ENCODE data around the gene MUC22. TPM values are rescaled to one million over a fixed set of nuclear protein-coding genes. Genes with fewer than 3 reads are reported as not detected.
"Not testable (repeated sequence)": the region's sequence is repeated elsewhere in the genome, so short reads cannot be mapped to it uniquely, and the experiment has no call there.

The MUC22 gene
- total and polyA plus RNA-seq, 4 experiments from 2014 or later, result not detected

DNA sequence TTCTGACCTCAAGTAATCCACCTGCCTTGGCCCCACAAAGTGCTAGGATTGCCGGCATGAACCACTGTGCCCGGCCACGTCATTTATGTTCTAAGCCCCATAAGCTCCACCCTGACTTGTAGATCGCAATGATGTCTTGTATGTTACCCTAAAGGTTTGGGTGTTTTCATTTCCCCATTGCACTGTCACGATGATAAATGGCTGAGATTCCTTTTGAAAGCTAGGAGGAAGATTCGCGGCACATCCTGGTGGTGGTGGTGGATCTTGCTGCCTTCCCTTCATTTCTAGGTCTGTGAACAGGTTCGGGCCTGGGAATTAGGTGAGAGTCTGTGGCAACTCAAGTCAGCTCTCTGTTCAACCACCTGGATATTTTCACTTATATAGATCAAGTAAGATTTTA, 28.3 kb downstream of the MUC22 start:
- Mint-ChIP-seq H3K9me3 (no peaks in the 10 kb centered on the region), H3K36me3 (no peaks in the 10 kb centered on the region), H3K4me1 (peaks cover 0 to 3% (median under 1%) of the 10 kb centered on the region in 4 donors), H3K27ac (no peak overlapping the region), H3K27me3 (peaks cover 5 to 8% of the 10 kb centered on the region in 2 donors), H3K4me3 (no peak overlapping the region)
- Histone ChIP-seq H3K4me1 (ENCODE audit: insufficient read depth, low read length) (no peaks in the 10 kb centered on the region), H3K4me3 (ENCODE audit: low read length in 2 of 2) (no peak overlapping the region), H3K36me3 (ENCODE audit: insufficient read depth, low read length) (no peaks in the 10 kb centered on the region), H3K27ac (ENCODE audit: low read depth, low read length) (no peak overlapping the region), H3K9me3 (ENCODE audit: control insufficient read depth in 1 of 2, low read length in 2 of 2) (no peaks in the 10 kb centered on the region), H3K27me3 (ENCODE audit: insufficient read depth, low read length) (no peaks in the 10 kb centered on the region)
- DNase-seq, result no peak
- ChIA-PET POLR2A (ENCODE audit: partially characterized antibody) (no interaction called here), CTCF (ENCODE audit: partially characterized antibody) (interaction anchor here (1.0 to 2.0 kb wide), 3 partner anchors 24 to 209 kb away, joined by 4 to 5 read pairs (median 4); no protein-coding TSS in a partner anchor)
- intact Hi-C loops (cut with micrococcal nuclease), result no loop called here

DNA sequence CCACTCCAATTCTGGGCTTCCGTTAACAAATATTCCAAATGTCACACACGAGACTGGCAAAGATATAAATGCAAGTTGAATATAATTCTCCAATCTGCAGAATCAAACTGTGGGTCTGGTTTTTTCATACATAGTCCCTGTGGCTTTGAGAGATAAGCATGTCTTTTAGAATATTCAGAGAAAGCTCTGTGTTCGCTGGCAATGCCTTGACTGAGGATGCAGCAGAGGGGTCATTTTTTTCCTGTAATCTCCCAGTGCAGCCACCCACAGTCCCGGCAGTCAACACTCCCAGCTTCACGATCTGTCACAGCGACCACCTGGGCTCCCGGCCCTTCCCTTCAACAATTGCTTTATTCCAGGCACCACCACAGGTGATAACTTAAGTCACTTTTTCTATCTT, 30.5 kb downstream of the MUC22 start:
- peaks cover 0 to 2% (median 0%) of the 10 kb centered on the region in 8 donors for H3K9me3 Mint-ChIP-seq
- H3K27me3 Mint-ChIP-seq, result peaks cover 11 to 20% of the 10 kb centered on the region in 2 donors
- no peak overlapping the region for H3K27ac Mint-ChIP-seq
- H3K36me3 ChIP-seq (ENCODE audit: insufficient read depth, low read length), result no peaks in the 10 kb centered on the region
- H3K36me3 Mint-ChIP-seq, result no peaks in the 10 kb centered on the region
- no peaks in the 10 kb centered on the region for H3K9me3 ChIP-seq (ENCODE audit: control insufficient read depth in 1 of 2, low read length in 2 of 2)
- H3K4me1 ChIP-seq (ENCODE audit: insufficient read depth, low read length), result no peaks in the 10 kb centered on the region
- ChIA-PET CTCF (ENCODE audit: partially characterized antibody) (interaction anchor here (0.7 to 2.2 kb wide), 2 partner anchors 46 to 90 kb away, joined by 3 to 9 read pairs; no protein-coding TSS in a partner anchor), POLR2A (ENCODE audit: partially characterized antibody) (no interaction called here)
- peaks cover 0 to 3% (median under 1%) of the 10 kb centered on the region in 4 donors for H3K4me1 Mint-ChIP-seq
- H3K4me3 ChIP-seq (ENCODE audit: low read length in 2 of 2), result no peak overlapping the region
- no peak overlapping the region for H3K4me3 Mint-ChIP-seq
- intact Hi-C loops (cut with micrococcal nuclease), result no loop called here
- H3K27ac ChIP-seq (ENCODE audit: low read depth, low read length), result no peak overlapping the region
- DNase-seq, result no peak
- no peaks in the 10 kb centered on the region for H3K27me3 ChIP-seq (ENCODE audit: insufficient read depth, low read length)

DNA sequence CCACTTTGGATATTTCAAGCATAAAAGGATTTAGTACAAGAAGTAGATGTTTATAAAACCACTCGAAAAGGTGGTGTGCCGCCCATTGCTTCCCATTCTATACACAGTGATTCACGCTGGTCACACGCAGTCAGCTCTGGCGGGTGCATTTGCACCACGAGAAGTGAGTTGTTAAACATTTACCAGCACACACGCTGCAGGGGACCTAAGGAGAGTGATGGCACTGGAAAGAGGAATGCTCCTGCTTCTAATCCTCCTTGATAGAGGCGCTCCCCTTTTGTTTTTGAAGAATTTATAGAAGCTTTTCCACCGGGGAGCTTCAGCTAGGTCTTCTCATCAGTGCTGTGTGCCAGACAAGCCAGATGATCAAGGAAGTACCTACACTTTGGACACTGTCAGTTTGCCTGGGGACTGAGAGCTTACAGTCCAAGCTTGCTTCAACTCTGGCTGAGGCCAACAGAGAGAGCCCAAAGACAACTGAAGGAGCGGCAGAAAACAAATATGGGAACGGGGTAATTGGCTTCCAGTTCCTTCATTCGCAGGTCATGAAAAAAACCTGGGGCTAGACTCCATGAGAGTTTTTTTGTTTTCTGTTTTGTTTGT, 31.2 kb downstream of the MUC22 start:
- H3K27ac ChIP-seq (ENCODE audit: low read depth, low read length), result no peak overlapping the region
- Mint-ChIP-seq H3K27ac (no peak overlapping the region), H3K27me3 (peaks cover 11 to 24% of the 10 kb centered on the region in 2 donors), H3K4me1 (peaks cover 0 to 3% (median under 1%) of the 10 kb centered on the region in 4 donors), H3K36me3 (no peaks in the 10 kb centered on the region), H3K9me3 (peaks cover 0 to 2% (median 0%) of the 10 kb centered on the region in 8 donors), H3K4me3 (no peak overlapping the region)
- H3K36me3 ChIP-seq (ENCODE audit: insufficient read depth, low read length), result no peaks in the 10 kb centered on the region
- ChIA-PET CTCF (ENCODE audit: partially characterized antibody) (interaction anchor here (0.6 to 2.2 kb wide), 6 partner anchors 27 to 1991 kb away, joined by 3 to 9 read pairs (median 4); no protein-coding TSS in a partner anchor), POLR2A (ENCODE audit: partially characterized antibody) (no interaction called here)
- no peaks in the 10 kb centered on the region for H3K9me3 ChIP-seq (ENCODE audit: control insufficient read depth in 1 of 2, low read length in 2 of 2)
- H3K27me3 ChIP-seq (ENCODE audit: insufficient read depth, low read length), result no peaks in the 10 kb centered on the region
- H3K4me3 ChIP-seq (ENCODE audit: low read length in 2 of 2), result no peak overlapping the region
- intact Hi-C loops (cut with micrococcal nuclease), result no loop called here
- no peaks in the 10 kb centered on the region for H3K4me1 ChIP-seq (ENCODE audit: insufficient read depth, low read length)
- no peak for DNase-seq

DNA sequence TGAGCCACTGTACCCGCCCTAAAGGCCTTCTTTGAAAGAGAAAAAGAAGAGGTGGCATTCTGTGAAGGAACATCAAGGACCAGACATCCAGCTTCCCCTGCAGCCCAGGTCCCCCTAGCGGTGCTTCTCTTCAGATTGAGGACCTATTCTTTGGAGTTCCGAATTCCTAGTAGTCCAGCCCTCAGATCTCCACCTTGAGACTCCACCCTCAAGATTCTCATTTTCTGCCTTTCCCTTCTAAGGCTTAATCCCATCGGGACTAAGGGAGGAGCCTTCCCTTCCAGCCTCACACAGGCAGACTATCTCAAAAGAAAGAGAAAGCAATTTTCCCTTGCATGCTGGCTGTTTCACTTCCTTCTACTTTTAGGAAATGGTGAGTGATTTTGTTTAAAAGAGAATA, 32.5 kb downstream of the MUC22 start:
- intact Hi-C loops (cut with micrococcal nuclease), result no loop called here
- Mint-ChIP-seq H3K27ac (peak overlapping the region in 1 of 7 donors; percentile 59), H3K4me1 (peaks cover 0 to 3% (median under 1%) of the 10 kb centered on the region in 4 donors), H3K4me3 (peak overlapping the region in 4 of 8 donors; percentile 10 to 60 (median 40)), H3K9me3 (peaks cover 0 to 2% (median 0%) of the 10 kb centered on the region in 8 donors), H3K36me3 (no peaks in the 10 kb centered on the region), H3K27me3 (peaks cover 18 to 36% of the 10 kb centered on the region in 2 donors)
- POLR2A ChIA-PET (ENCODE audit: partially characterized antibody), result no interaction called here
- H3K27ac ChIP-seq (ENCODE audit: low read depth, low read length), result no peak overlapping the region
- H3K9me3 ChIP-seq (ENCODE audit: control insufficient read depth in 1 of 2, low read length in 2 of 2), result no peaks in the 10 kb centered on the region
- peak in 2 of 5 donors; percentile 5 to 20 for DNase-seq
- H3K36me3 ChIP-seq (ENCODE audit: insufficient read depth, low read length), result no peaks in the 10 kb centered on the region
- CTCF ChIA-PET (ENCODE audit: partially characterized antibody), result interaction anchor here (0.7 to 2.2 kb wide), 9 partner anchors 11 to 215 kb away, joined by 3 to 9 read pairs (median 4); partner anchors contain the start of gene VARS2
- no peak overlapping the region for H3K4me3 ChIP-seq (ENCODE audit: low read length in 2 of 2)
- H3K4me1 ChIP-seq (ENCODE audit: insufficient read depth, low read length), result no peaks in the 10 kb centered on the region
- H3K27me3 ChIP-seq (ENCODE audit: insufficient read depth, low read length), result no peaks in the 10 kb centered on the region

DNA sequence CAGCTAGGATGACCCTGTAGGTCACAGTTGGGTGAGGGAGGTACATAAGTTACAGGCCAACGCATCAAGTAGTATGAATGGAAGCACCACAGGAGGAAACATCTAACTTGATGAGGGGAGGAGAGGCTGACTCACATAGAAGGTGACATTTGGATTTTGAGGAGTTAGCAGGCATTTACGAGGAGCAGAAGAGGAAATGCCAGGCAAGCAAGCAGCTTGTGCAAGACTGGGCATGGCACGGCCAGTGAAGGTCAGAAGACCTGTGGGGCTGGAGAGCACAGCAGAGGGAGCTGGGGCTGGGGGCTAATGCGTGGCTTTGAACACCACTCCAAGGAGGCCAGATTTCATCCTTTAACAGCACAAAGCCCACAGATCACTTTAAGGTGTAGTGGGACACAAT, 37.8 kb downstream of the MUC22 start:
- H3K27me3 ChIP-seq (ENCODE audit: insufficient read depth, low read length), result no peaks in the 10 kb centered on the region
- CTCF ChIA-PET (ENCODE audit: partially characterized antibody), result interaction anchor here (0.5 kb wide), 1 partner anchor 13 kb away, joined by 4 read pairs; no protein-coding TSS in a partner anchor
- Mint-ChIP-seq H3K27me3 (peaks cover 30 to 40% of the 10 kb centered on the region in 2 donors), H3K9me3 (peaks cover 0 to 2% (median 0%) of the 10 kb centered on the region in 8 donors), H3K36me3 (no peaks in the 10 kb centered on the region), H3K4me3 (no peak overlapping the region), H3K27ac (no peak overlapping the region), H3K4me1 (peaks cover 0 to 3% (median 0%) of the 10 kb centered on the region in 4 donors)
- intact Hi-C loops (cut with micrococcal nuclease), result no loop called here
- H3K27ac ChIP-seq (ENCODE audit: low read depth, low read length), result no peak overlapping the region
- H3K4me3 ChIP-seq (ENCODE audit: low read length in 2 of 2), result no peak overlapping the region
- DNase-seq, result no peak
- H3K4me1 ChIP-seq (ENCODE audit: insufficient read depth, low read length), result no peaks in the 10 kb centered on the region
- POLR2A ChIA-PET (ENCODE audit: partially characterized antibody), result no interaction called here
- no peaks in the 10 kb centered on the region for H3K36me3 ChIP-seq (ENCODE audit: insufficient read depth, low read length)
- no peaks in the 10 kb centered on the region for H3K9me3 ChIP-seq (ENCODE audit: control insufficient read depth in 1 of 2, low read length in 2 of 2)

DNA sequence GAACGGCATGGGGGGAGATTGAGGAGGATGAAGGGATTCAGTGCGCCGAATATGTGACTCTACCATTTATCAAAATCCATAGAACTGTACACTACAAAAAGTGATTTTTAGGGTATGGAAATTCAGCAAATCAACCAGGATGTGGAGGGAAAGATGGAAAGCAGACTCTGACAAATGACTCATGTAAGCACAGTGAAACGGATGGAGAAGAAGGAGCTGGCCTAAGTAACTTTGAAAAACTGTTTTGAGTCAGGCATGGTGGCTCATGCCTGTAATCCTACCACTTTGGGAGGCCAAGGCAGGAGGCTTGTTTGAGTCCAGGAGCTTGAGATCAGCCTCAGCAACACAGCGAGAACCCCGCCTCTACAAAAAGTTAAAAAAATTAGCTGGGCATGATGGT, 39.2 kb downstream of the MUC22 start:
- no peaks in the 10 kb centered on the region for H3K27me3 ChIP-seq (ENCODE audit: insufficient read depth, low read length)
- intact Hi-C loops (cut with micrococcal nuclease), result no loop called here
- no peaks in the 10 kb centered on the region for H3K4me1 ChIP-seq (ENCODE audit: insufficient read depth, low read length)
- CTCF ChIA-PET (ENCODE audit: partially characterized antibody), result interaction anchor here (0.8 to 1.9 kb wide), 5 partner anchors 11 to 38 kb away, joined by 3 to 4 read pairs (median 3); no protein-coding TSS in a partner anchor
- Mint-ChIP-seq H3K4me3 (no peak overlapping the region), H3K36me3 (no peaks in the 10 kb centered on the region), H3K27ac (no peak overlapping the region), H3K27me3 (peaks cover 31 to 46% of the 10 kb centered on the region in 2 donors), H3K4me1 (no peaks in the 10 kb centered on the region), H3K9me3 (peaks cover 0 to 2% (median 0%) of the 10 kb centered on the region in 8 donors)
- no peaks in the 10 kb centered on the region for H3K9me3 ChIP-seq (ENCODE audit: control insufficient read depth in 1 of 2, low read length in 2 of 2)
- H3K36me3 ChIP-seq (ENCODE audit: insufficient read depth, low read length), result no peaks in the 10 kb centered on the region
- H3K4me3 ChIP-seq (ENCODE audit: low read length in 2 of 2), result no peak overlapping the region
- POLR2A ChIA-PET (ENCODE audit: partially characterized antibody), result no interaction called here
- no peak overlapping the region for H3K27ac ChIP-seq (ENCODE audit: low read depth, low read length)
- no peak for DNase-seq

DNA sequence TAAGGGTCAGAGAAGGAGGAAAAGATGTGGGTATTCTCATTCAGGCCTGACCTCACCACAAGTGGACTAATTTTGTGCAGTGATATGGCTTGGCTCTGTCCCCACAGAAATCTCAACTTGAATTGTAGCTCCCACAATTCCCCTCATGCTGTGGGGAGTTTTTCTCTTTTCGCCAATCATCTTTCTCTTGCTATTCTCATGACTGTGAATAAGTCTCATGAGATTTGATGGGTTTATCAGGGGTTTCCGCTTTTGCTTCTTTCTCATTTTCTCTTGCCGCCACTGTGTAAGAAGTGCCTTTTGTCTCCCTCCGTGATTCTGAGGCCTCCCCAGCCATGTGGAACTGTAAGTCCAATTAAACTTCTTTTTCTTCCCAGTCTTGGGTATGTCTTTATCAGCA, 42.9 kb downstream of the MUC22 start:
- peaks cover 16 to 21% of the 10 kb centered on the region in 2 donors for H3K27me3 Mint-ChIP-seq

More for the DNA sequence above, 42.9 kb downstream of the MUC22 start:
- H3K4me1 ChIP-seq (ENCODE audit: insufficient read depth, low read length); H3K27me3 ChIP-seq (ENCODE audit: insufficient read depth, low read length); H3K27ac ChIP-seq (ENCODE audit: low read depth, low read length); H3K4me3 ChIP-seq (ENCODE audit: low read length in 2 of 2); H3K36me3 ChIP-seq (ENCODE audit: insufficient read depth, low read length); H3K36me3 Mint-ChIP-seq; H3K9me3 Mint-ChIP-seq; DNase-seq; intact Hi-C loops (cut with micrococcal nuclease); H3K4me3 Mint-ChIP-seq; H3K4me1 Mint-ChIP-seq; H3K9me3 ChIP-seq (ENCODE audit: control insufficient read depth in 1 of 2, low read length in 2 of 2); H3K27ac Mint-ChIP-seq; POLR2A ChIA-PET (ENCODE audit: partially characterized antibody): not testable (repeated sequence)
- CTCF ChIA-PET (ENCODE audit: partially characterized antibody), result interaction anchor here (1.8 kb wide), 2 partner anchors 9 to 11 kb away, joined by 4 to 5 read pairs; no protein-coding TSS in a partner anchor

Measured in CD4-positive, alpha-beta memory T cell (primary cell).